NCI-H1417 treated with DMSO at 0.1 percent for 48 hours (cell line): ENCODE results near the gene SP100.

ENCODE experiments used
- DNase-seq: peaks from one replicate; lab custom pipeline; 2025; lab: John Stamatoyannopoulos, UW

SP100 gene

GRCh38 chr2:230542751-230543150, 126.8 kb downstream of the SP100 start:
- DNase-seq = no peak

- no peak for DNase-seq
These were observed 136.2 kb downstream of the SP100 start for GRCh38 chr2:230552181-230552580.

GRCh38 chr2:230557065-230557464, 141.1 kb downstream of the SP100 start:
- DNase-seq = no peak

DNA sequence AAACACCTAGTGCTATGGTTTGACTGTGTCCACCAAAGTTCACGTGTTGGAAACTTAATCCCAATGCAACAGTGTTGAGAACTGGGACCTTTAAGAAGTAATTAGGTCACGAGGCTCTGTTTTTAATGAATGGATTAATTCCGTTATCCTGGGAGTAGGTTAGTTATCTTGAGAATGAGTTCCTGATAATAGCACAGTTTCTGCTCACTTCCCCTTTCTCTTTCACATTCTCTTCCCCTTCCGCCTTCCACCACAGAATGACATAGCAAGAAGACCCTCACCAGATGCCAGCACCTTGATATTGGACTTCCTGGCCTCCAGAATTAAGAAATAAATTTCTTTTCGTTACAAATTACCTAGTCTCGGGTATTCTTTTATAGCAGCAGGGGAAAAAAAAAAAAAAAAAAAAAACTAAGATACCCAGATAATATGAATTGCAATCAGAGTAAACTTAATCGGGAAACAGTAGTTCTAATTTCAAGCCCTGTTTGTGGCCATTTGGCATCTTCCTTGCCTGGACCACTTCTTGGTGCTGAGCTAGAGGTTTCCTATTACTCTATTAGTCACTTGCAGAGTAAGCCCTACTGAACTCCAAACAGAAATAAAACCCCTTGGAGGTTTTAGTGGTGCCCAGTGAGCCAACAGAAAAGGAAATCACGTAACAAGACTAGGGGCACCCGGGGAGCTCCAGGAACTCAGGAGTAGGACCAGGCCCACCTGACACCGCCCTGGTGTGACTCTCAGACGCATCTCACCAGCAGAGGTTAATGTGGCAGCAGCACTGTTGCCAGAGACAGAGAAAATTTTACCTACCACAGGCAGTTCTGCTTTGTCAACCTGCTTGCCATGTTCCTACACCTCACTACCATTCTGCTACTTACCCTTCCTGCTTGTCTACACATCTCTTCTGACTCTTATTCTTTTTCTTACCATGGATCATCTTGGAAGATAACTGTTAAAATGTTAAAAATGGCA, 149.1 kb downstream of the SP100 start:
- DNase-seq = no peak

DNA sequence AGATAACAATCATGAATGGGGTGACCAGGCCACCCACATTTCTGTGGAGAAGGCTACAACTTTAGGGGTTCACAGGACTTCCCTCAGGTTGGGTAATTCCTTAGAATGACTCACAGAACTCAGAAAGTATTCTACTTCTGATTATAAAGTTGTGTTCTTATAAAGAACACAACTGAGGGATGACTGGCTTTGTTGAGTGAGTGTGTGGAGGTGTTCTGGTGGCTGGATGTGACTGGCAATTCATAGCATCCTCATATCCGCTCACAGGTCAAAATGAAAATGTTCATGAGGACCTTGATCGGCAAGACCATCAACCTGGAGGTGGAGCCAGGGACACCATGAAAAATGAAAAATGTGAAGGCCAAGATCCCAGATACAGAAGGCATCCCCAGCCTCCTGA, 153.3 kb downstream of the SP100 start:
- no peak for DNase-seq

GRCh38 chr2:230570987-230571386, 155.0 kb downstream of the SP100 start:
- no peak for DNase-seq

DNA sequence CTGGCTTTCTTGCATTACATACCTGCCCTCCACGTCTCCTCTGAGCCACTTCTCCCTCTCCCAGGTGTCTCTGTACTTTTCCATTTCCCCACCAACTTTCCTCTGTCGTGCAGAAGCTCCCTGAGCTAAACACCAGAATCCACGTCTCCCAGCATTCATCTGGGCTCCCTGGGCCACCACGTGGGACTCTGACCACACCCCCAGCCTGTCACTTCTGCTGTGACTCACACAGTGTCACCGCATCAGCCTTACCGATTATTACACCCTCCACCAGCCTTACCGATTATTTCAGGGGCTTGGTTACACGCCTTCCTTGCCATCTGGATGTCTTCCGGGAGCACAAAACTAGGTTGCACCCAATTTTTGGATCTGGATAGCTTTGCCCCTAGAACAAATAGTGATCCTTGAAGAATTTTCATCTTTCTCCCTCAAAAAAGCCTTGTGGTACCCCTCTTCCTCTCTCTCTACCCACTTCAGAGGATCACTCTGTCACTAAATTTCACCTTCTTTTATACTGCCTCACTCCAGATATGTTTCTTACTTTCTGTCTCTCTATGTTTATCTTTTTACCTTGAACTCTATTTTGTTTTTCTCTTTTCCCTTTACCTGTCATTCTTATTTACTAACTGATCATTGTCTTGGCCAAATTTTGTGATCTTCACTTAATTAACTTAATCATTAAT, 159.8 kb downstream of the SP100 start:
- no peak for DNase-seq

DNA sequence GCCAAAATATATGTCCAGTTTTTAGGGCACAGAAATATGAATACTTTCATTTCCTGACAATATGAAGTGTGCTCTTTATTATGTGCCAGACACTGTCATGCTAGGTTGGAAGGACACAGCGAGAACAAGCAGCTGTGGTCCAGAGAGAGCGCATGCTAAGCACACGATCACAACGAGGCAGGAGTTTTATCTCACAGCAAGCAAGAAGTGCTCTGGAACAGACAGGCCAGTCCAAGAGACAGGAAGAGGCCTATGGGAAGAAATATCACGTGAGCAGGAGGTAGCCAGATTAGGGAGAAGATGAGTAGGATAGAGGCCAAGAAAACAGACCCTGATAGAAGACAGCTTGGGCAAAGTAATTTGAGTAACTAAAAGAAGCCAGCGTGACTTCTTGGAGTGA, 161.1 kb downstream of the SP100 start:
- DNase-seq = no peak

DNA sequence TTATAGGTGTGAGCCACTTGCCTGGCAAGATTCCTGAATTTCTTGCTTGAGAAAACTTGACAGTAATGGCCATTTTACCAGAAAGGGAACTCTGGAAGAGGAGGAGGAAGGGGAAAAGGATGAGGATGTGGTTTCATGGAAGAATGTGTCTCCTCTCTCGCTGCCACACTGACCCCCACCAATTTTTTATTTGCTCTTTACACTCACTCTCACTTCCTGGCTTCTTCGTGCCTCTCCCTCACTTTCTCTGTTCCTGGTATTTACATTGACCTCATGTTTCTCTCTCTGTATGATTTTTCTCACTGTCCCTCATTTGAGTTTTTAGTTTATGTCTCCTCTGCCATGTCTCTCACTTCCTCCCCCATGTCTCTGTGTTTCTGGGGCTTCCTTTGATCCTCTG, 162.1 kb downstream of the SP100 start:
- DNase-seq = no peak

- DNase-seq = no peak
These were observed 166.9 kb downstream of the SP100 start for GRCh38 chr2:230582851-230583283.

DNA sequence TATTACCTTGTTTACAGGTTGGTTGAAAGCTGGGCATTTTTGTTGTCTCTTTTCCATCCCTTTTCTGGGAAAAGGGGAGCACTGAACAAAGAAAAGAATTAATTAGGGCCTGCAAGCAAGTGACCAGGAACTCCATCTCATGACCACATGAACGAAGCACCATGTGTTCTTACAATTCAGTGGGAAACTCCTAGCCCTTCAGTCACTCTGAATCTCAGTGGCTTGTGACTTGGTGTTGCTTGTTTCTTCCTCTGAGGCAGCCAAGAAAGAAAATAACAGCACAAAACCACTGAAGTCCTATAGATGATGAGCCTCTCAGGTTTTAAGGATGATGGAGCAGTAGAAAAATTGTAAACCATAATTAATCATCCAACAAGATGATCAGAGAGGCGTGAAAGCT, 167.6 kb downstream of the SP100 start:
- DNase-seq = no peak

DNA sequence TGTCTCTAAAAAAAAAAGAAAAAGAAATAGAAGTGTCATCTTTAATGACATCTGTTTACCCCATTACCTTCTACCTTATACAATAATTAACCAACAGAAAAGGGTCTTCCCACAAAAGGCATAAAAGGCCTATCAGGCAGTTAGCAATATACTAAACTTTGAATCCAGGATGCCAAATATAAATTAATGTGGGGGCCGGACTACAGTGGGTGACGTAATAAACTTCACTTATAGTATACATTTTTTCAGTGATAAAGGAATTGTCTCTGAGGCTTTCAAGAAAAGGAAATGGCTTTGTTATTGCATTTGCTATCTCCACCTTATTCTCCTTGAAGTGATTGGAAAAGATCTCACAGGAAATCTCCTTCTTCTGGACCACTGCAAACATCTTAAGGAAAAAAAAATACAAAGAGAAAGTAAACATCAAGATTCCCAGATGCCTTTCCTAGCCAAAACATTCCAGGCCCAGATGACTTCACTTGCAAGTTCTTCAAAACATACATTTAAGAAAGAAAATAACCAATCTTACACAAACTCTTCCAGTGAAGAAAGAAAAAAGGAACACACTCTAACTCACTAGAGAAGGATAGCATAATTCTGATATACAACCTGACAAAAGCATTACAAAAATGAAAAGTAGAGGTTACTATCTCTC, 170.5 kb downstream of the SP100 start:
- no peak for DNase-seq

DNA sequence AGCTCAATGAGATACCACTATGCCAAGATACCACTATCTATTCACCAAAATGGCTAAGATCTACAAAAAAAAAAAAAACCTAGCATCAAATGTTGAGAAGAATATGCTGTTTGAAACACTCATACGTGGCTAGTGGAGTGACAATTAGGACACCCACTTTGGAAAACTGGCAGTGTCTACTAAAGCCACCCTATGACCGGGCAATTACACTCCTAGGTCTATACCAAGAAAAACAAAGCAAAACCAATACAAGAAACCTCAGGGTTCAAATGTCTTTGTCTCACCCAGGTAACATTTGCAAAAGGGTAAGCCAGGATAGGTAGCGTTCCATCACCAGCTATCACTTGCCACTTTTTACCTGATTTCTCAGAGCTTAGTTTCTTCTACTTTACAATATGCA, 173.0 kb downstream of the SP100 start:
- DNase-seq = no peak

DNA sequence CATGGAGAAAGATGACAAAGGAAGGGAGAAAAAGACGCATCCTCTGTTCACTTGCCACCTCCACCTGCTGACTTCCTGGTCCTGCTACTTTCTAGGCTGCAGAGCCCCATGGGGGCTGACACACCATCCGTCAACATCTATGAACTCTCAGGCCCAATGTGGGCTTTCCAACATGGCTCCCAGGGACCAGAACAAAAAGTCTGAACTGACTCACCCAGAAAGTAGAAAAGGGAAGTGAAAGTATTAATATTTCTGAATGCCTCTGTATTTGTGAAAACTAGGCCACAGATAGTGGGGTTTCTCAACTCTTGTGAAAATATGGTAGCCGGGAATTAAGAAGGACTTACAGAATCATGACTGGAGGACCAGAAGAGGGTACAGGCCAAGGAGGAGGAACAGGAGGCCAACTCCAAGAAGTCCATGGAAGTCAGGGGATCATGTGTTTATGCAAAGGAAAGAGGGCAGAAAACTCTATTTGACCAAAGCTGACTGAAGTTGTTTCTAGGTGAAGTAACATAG, 173.6 kb downstream of the SP100 start:
- DNase-seq = no peak

DNA sequence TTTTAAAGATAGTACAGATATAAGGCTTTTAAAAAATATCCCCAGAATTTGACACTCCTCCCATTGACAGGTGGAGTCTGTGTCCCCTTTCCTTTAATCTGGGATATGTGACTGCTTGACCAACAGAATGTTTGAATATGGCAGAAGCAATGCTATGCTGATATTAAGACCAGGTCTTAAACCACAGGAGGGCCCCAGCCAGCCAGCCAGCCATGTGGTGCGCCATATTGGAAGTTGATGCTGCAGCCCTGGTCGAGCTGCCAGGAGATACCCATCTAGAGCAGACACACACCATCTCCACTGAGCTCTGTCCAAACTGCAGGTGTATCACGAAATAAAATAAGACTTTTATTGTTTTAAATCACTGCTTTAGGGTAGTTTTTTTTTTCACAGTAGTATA, 174.3 kb downstream of the SP100 start:
- no peak for DNase-seq

DNA sequence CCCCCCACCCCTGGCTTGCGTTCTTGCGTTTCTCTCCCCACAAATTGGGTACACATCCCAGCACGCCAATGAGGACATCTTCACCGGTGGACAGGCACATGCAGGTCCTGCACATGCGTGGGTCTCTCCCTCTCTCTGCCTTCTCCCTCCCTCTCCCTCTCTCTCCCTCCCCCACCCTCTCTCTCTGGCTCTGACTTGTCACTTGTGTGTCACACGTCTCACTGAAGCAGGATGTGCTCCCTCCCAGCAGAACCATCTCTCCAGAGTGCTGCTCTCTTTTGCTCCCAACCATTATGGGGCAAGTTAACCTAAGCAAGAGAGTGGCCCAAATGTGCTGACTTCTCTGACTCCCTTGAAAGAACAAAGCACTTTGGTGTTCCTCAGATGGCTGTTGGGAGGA, 175.8 kb downstream of the SP100 start:
- DNase-seq = no peak

DNA sequence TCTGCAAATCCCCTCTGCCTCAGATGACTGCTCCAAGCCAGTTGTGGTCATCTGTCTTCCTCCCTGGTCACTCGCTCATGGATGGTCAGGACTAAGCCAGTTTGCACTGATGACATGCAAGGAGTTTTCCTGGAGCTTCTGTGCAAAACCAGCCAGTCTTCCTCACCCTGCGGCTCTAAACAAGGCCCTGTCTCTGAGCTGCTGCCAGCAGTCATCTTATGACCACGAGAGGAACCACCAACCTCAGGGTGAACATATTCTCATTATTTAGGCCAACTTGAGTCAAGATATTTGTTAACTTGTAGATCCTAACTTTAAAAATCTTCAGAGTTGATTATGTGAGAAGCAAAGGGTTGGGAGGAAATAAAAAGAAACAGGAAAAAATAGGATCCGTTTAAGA, 176.8 kb downstream of the SP100 start:
- no peak for DNase-seq
